ENCODE results near the gene FARSB.
"Not testable (repeated sequence)": the region's sequence is repeated elsewhere in the genome, so short reads cannot be mapped to it uniquely, and the experiment has no call there.

FARSB gene

GRCh38 chr2:222655787-222656525, at the start of gene FARSB:
FARSB (minus strand) TSS chr2:222656092; CDS start chr2:222656073, 19 bp downstream.
- DNase-seq (ENCODE audit: low spot score), result peak; percentile 94

DNA sequence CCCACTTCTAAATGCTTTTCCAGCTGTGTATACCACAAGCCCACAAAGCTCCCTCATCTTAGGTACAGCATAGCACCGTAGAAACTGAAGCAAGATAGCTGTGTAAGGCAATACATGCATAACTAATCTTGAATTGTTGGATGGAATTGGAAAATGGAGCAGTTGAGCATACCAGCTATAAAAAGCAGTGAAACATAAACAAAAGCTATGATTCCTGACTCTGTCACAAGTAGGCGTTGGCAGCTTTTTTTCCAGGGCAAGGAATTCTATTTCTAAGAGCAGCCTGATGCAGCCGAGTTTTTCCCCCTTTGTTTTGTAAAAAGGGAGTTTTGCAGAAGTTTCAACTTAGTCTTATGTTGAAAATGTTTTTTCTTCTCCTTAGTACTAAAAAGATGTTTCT, 48.0 kb upstream of the FARSB start:
- DNase-seq (ENCODE audit: low spot score), result no peak

DNA sequence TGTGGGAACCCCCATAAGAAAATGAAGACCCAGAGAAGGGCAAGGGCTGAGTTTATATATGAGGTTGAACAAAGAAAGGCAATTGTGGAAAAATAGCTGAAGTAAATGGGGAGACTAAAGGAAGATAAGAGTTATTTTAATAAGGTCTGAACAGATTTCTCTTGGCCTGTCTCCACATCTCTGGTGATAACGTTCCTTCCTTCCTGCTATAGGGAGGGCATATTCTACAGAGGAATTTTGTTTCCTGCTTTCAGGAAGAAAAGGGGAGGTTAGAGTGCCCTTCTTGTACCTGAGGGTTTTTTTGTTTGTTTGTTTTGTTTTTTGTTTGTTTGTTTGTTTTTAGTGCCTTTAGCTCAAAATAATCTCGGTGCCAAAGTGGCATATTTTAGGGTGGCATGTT, 47.2 kb upstream of the FARSB start:
- DNase-seq (ENCODE audit: low spot score), result no peak

DNA sequence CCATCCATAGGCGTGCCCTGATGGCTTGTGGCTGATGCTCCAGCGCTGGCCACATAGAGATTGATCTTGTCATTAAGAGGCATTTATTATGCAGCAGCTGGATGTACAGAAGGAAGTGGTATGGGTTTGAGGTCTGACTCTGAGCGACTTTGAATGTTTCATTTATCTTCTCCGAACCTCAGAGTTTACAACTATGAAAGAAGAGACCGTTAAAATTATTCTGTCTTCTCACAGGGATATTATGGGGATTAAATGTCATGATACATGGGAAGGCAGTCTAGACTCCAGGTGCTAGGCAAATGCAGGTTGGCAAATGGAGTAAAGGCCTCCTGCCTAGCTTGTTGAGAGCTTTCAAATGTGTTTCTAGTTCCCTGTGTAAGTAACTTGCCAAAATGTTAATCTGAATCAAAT, 45.8 kb upstream of the FARSB start:
- no peak for DNase-seq (ENCODE audit: low spot score)

GRCh38 chr2:222701233-222701632, 45.3 kb upstream of the FARSB start:
- DNase-seq (ENCODE audit: low spot score), result no peak

GRCh38 chr2:222698276-222698675, 42.4 kb upstream of the FARSB start:
- no peak for DNase-seq (ENCODE audit: low spot score)

DNA sequence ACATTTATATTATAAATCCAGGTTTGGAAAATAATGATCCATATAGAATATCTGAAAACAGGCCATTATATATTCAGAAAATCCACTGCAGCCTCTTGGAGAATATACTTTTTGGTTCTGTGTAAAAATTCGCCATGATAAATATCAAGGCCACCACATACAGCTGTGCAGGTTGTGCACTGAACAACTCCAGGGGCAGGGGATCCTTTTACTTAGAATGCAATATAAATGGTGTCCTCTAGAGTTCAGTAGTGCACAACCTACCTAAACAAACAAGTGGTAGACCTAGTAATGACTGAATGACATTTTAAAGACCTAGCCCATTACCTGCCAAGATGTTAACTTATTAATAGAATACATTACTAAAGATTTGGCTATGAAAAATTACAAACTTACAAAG, 37.9 kb upstream of the FARSB start:
- peak; percentile 29 for DNase-seq (ENCODE audit: low spot score)

DNA sequence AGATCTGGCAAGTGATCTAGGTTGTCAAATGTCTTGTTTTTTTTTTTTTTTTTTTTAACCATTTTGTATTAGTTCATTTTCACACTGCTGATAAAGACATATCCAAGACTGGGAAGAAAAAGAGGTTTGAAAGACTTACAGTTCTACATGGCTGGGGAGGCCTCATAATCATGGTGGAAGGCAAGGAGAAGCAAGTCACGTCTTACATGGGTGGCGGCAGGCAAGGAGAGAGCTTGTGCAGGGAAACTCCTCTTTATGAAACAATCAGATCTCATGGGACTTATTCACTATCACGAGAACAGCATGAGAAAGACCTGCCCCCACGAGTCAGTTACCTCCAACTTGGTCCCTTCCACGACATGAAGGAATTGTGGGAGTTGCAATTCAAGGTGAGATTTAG, 37.5 kb upstream of the FARSB start:
- not testable (repeated sequence) for DNase-seq (ENCODE audit: low spot score)

- DNase-seq (ENCODE audit: low spot score), result peak; percentile 92
Measured at GRCh38 chr2:222690564-222691200, 34.8 kb upstream of the FARSB start.

DNA sequence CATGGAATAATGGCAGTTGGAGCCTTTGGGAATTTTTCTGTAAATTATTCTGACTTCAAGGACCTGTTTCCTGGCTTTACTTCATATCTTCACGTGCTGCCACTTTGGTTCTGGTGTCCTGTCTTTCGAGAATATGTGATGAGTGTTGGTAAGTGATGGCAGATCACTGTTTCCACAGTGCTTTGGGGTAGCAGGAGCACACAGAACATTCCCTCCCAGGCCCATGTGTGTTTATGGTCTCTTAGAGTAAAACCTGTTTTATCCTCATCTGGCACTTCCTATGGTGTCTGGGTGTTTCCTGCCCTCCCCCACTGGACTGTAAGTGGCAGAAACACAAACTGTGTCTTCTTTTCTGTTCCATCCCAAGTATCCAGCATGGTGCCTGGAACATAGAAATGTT, 33.4 kb upstream of the FARSB start:
- DNase-seq (ENCODE audit: low spot score), result no peak

GRCh38 chr2:222688917-222689316, 33.0 kb upstream of the FARSB start:
- no peak for DNase-seq (ENCODE audit: low spot score)

- no peak for DNase-seq (ENCODE audit: low spot score)
Measured at GRCh38 chr2:222686086-222686750, 30.3 kb upstream of the FARSB start.

GRCh38 chr2:222683805-222684204, 27.9 kb upstream of the FARSB start:
- DNase-seq (ENCODE audit: low spot score), result no peak

DNA sequence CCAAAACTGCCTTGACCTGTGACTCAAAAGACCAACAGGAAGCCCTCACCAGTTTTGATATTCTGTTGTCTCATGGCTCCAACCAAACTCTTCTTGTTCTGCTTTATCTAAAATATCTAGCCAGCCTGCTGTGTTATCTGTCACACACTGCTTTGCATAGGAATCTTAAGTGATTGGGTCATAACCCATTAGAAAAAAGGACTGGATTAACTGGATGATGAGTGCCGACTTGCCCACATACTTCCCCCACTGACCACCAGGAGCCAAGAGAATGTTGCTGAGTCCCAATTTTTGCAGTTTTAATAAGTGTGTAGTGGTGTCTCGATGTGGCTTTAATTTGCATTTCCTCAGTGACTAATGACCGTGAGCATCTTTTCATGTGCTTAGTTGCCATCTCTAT, 22.1 kb upstream of the FARSB start:
- no peak for DNase-seq (ENCODE audit: low spot score)

DNA sequence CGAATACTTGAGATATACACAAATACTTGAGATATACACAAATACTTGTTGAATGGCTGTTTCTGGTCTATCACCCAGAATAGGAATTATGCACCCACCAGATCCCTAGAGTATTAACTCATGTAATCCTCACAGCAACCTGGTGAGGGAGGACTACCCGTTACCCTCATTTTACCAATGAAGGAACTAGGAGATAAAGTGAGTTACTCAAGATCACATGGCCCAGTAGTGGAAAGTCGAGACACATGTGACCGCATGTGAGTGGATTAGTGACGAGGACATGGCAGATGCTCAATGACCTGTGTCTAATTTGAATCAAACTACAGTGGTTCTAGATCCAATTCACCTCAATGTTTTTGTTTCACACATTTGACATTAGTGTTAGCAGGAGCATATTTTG, 18.0 kb upstream of the FARSB start:
- DNase-seq (ENCODE audit: low spot score), result no peak

- DNase-seq (ENCODE audit: low spot score), result no peak
Measured at GRCh38 chr2:222673273-222673672, 17.4 kb upstream of the FARSB start.

DNA sequence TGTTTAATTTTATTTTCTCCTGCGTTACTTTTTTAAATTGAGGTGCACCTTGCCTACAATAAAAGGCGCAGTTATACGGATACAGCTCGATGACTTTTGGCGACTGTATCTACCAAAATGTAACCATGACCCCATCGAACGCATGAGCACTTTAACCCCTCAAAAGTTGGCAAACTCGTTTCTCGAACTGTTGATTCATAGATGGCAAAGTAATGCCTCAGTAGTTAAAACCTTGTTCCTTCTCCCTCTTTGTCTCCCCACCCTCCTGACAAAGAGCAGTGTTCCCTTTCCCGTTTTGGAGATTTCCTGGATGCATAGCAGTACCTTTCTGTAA, 16.1 kb upstream of the FARSB start:
- DNase-seq (ENCODE audit: low spot score), result peak; percentile 15

GRCh38 chr2:222671259-222672067, 15.6 kb upstream of the FARSB start, which contains the start of gene MOGAT1:
MOGAT1 (plus strand) TSS chr2:222671658; CDS start chr2:222671786, 128 bp downstream.
- DNase-seq (ENCODE audit: low spot score), result peak; percentile 87

GRCh38 chr2:222670191-222671038, 14.5 kb upstream of the FARSB start:
- DNase-seq (ENCODE audit: low spot score), result no peak

- DNase-seq (ENCODE audit: low spot score), result no peak
Measured at GRCh38 chr2:222669353-222669752, 13.5 kb upstream of the FARSB start.

GRCh38 chr2:222668494-222669154, 12.7 kb upstream of the FARSB start:
- DNase-seq (ENCODE audit: low spot score), result no peak

Measured in iPS-NIHi11 (cell line).